Suprapubic skin (tissue), 4 donors: ENCODE measurements around the gene MMP24. TPM values are rescaled to one million over a fixed set of nuclear protein-coding genes. Genes with fewer than 3 reads are reported as not detected.
A peak's percentile ranks its signal among the peaks of the same experiment; 100 is the strongest.
"Not testable (repeated sequence)": the region's sequence is repeated elsewhere in the genome, so short reads cannot be mapped to it uniquely, and the experiment has no call there.

ENCODE experiments used
- DNase-seq, 2 donors: peaks; one replicate each; pipeline ENCODE4 v3.0.0-alpha.2; 2019; ENCODE audit warnings: low spot score in 2 of 2
- H3K27ac ChIP-seq: fragments of 200-600 bp; sonication (generic); one replicate; pipeline ENCODE4 v1.5.1; 2019
- H3K27me3 ChIP-seq: fragments of 200-600 bp; sonication (generic); one replicate; pipeline ENCODE4 v1.5.1; 2019
- H3K36me3 ChIP-seq: fragments of 200-600 bp; sonication (generic); one replicate; pipeline ENCODE4 v1.5.1; 2019
- H3K4me1 ChIP-seq: fragments of 200-600 bp; sonication (generic); one replicate; pipeline ENCODE4 v1.5.1; 2019
- H3K4me3 ChIP-seq: fragments of 200-600 bp; sonication (generic); one replicate; pipeline ENCODE4 v1.5.1; 2019; ENCODE audit warnings: mild to moderate bottlenecking
- H3K9me3 ChIP-seq: fragments of 200-600 bp; sonication (generic); one replicate; pipeline ENCODE4 v1.5.1; 2019
- CTCF ChIP-seq, 2 donors: fragments of 200-600 bp in 1 of 2; fragments of 450-650 bp in 1 of 2; sonication (generic) in 1 of 2; IDR thresholded peaks; one replicate each; pipeline ENCODE4 v1.5.1; 2016 to 2019; ENCODE audit warnings: antibody characterized with exemption in 2 of 2, mild to moderate bottlenecking in 1 of 2, moderate library complexity in 1 of 2
- EP300 ChIP-seq: sonication (generic); formaldehyde crosslinking; IDR thresholded peaks from one replicate; pipeline ENCODE4 v1.6.1; 2017; ENCODE audit warnings: antibody characterized with exemption
- POLR2A ChIP-seq, 2 donors: fragments of 450-650 bp; IDR thresholded peaks; one replicate each; pipeline ENCODE4 v1.6.1; 2017; ENCODE audit warnings: antibody characterized with exemption in 2 of 2, mild to moderate bottlenecking in 2 of 2, moderate library complexity in 2 of 2
- POLR2AphosphoS5 ChIP-seq, 3 donors: sonication (generic); formaldehyde crosslinking; IDR thresholded peaks; one replicate each; pipeline ENCODE4 v1.6.1; 2017; ENCODE audit warnings: antibody characterized with exemption in 3 of 3
- WGBS: methylation state at CpG from one replicate; pipeline ENCODE4 v1.1.5; 2018; 5-methylcytosine and 5-hydroxymethylcytosine counted together
- total RNA-seq, 4 donors: library from RNA; depleted of rRNA; stranded (reverse); fragments of >200 nt; gene quantifications; one replicate each; pipeline ENCODE4 v1.1.0, GENCODE V29; 2016

The MMP24 gene
- total RNA-seq = under 1 TPM in 3 of 4 donors, not detected in 1; 0.16 to 0.47 (median 0.44) TPM

- H3K4me1 ChIP-seq = no peaks in the 10 kb centered on the region
- no peaks in the 10 kb centered on the region for H3K9me3 ChIP-seq
- no peak within 1 kb of the TSS for H3K27ac ChIP-seq
- no peak for DNase-seq
- H3K4me3 ChIP-seq = peak within 1 kb of the TSS; percentile 41
- TF ChIP-seq CTCF (IDR thresholded peaks at IDR 0.05) (no peak), POLR2A (IDR thresholded peaks at IDR 0.05) (no peak), POLR2AphosphoS5 (IDR thresholded peaks at IDR 0.05) (no peak), EP300 (no peak)
- no peaks in the 10 kb centered on the region for H3K27me3 ChIP-seq
- H3K36me3 ChIP-seq = no peaks in the 10 kb centered on the region
- WGBS = 8% methylated on average over 17 of the region's 70 CpGs
Observed at GRCh38 chr20:35226126-35226883, at the start of gene MMP24. MMP24 (plus strand) TSS chr20:35226690; CDS start chr20:35226739, 49 bp downstream.

- H3K36me3 ChIP-seq = peaks cover 4% of the 10 kb centered on the region
- no peak overlapping the region for H3K4me3 ChIP-seq
- no peaks in the 10 kb centered on the region for H3K27me3 ChIP-seq
- DNase-seq = no peak
- 91% methylated on average over 11 of the region's 11 CpGs for WGBS
- H3K27ac ChIP-seq = no peak overlapping the region
- H3K4me1 ChIP-seq = peaks cover 2% of the 10 kb centered on the region
- H3K9me3 ChIP-seq = no peaks in the 10 kb centered on the region
- no peak for TF ChIP-seq POLR2AphosphoS5 (IDR thresholded peaks at IDR 0.05)
- no peak for TF ChIP-seq EP300
- TF ChIP-seq POLR2A (IDR thresholded peaks at IDR 0.05) = no peak
- no peak for TF ChIP-seq CTCF (IDR thresholded peaks at IDR 0.05)
Observed at GRCh38 chr20:35179292-35180212, 46.9 kb upstream of the MMP24 start.

- Histone ChIP-seq H3K9me3 (no peaks in the 10 kb centered on the region), H3K27me3 (no peaks in the 10 kb centered on the region)
- TF ChIP-seq CTCF (IDR thresholded peaks at IDR 0.05) (no peak), POLR2A (IDR thresholded peaks at IDR 0.05) (no peak), EP300 (no peak), POLR2AphosphoS5 (IDR thresholded peaks at IDR 0.05) (no peak)
Observed at GRCh38 chr20:35180266-35180665, 46.2 kb upstream of the MMP24 start.

GRCh38 chr20:35181731-35182130 lies 44.8 kb upstream of the MMP24 start:
- no peak overlapping the region for H3K27ac ChIP-seq
- no peaks in the 10 kb centered on the region for H3K36me3 ChIP-seq
- no peak overlapping the region for H3K4me3 ChIP-seq
- no peaks in the 10 kb centered on the region for H3K9me3 ChIP-seq
- H3K27me3 ChIP-seq = no peaks in the 10 kb centered on the region
- DNase-seq = no peak
- TF ChIP-seq CTCF (IDR thresholded peaks at IDR 0.05) (no peak), POLR2A (IDR thresholded peaks at IDR 0.05) (no peak), EP300 (no peak), POLR2AphosphoS5 (IDR thresholded peaks at IDR 0.05) (no peak)
- no peaks in the 10 kb centered on the region for H3K4me1 ChIP-seq

More at GRCh38 chr20:35180266-35180665, 46.2 kb upstream of the MMP24 start:
- H3K4me1 ChIP-seq = no peaks in the 10 kb centered on the region
- no peak for DNase-seq
- H3K36me3 ChIP-seq = peaks cover 4% of the 10 kb centered on the region
- no peak overlapping the region for H3K27ac ChIP-seq
- no peak overlapping the region for H3K4me3 ChIP-seq
- 90% methylated on average over 5 of the region's 5 CpGs for WGBS

- H3K27me3 ChIP-seq, H3K4me1 ChIP-seq, H3K9me3 ChIP-seq, H3K4me3 ChIP-seq, H3K36me3 ChIP-seq, DNase-seq, H3K27ac ChIP-seq: not testable (repeated sequence)
- 91% methylated on average over 10 of the region's 10 CpGs for WGBS
Observed at GRCh38 chr20:35186691-35187289, 39.7 kb upstream of the MMP24 start.
